22Rv1 (cell line): ENCODE measurements around the gene SMC3.

ENCODE experiments used
- H3K27ac ChIP-seq: fragments of 450-650 bp; 2 replicates; pipeline ENCODE4 v1.5.1; 2017
- ZFX ChIP-seq: fragments of 450-650 bp; IDR thresholded peaks from 2 replicates; pipeline ENCODE4 v1.6.1; 2017; ENCODE audit warnings: antibody characterized with exemption, borderline replicate concordance
- TF ChIP-seq, protein P1 (sequence below): fragments of 450-650 bp; IDR thresholded peaks from 2 replicates; pipeline ENCODE4 v1.5.1; 2017; ENCODE audit warnings: mild to moderate bottlenecking

The SMC3 gene

DNA sequence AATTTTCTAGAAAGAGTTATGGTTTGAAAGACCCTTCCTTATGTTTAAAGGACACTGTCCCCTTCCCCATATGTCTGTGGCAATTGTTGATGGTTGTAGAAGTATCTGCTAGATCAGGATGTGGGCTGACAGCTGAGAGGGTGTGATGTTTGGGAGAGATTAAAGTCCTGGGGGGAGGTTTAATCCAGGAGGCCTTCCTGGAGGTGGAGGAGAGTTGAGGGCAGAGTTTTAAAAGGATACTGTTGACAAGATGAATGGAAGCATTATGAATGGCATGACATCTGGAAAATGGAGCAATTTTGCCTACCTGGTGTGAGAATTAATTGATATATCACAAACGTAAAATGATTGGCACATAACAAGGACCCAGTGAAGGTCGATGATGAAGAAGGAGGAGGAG is 32.9 kb upstream of the SMC3 start:
- no peak overlapping the region for H3K27ac ChIP-seq
- TF ChIP-seq, protein P1, sequence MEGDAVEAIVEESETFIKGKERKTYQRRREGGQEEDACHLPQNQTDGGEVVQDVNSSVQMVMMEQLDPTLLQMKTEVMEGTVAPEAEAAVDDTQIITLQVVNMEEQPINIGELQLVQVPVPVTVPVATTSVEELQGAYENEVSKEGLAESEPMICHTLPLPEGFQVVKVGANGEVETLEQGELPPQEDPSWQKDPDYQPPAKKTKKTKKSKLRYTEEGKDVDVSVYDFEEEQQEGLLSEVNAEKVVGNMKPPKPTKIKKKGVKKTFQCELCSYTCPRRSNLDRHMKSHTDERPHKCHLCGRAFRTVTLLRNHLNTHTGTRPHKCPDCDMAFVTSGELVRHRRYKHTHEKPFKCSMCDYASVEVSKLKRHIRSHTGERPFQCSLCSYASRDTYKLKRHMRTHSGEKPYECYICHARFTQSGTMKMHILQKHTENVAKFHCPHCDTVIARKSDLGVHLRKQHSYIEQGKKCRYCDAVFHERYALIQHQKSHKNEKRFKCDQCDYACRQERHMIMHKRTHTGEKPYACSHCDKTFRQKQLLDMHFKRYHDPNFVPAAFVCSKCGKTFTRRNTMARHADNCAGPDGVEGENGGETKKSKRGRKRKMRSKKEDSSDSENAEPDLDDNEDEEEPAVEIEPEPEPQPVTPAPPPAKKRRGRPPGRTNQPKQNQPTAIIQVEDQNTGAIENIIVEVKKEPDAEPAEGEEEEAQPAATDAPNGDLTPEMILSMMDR = no peak
- TF ChIP-seq ZFX = no peak

DNA sequence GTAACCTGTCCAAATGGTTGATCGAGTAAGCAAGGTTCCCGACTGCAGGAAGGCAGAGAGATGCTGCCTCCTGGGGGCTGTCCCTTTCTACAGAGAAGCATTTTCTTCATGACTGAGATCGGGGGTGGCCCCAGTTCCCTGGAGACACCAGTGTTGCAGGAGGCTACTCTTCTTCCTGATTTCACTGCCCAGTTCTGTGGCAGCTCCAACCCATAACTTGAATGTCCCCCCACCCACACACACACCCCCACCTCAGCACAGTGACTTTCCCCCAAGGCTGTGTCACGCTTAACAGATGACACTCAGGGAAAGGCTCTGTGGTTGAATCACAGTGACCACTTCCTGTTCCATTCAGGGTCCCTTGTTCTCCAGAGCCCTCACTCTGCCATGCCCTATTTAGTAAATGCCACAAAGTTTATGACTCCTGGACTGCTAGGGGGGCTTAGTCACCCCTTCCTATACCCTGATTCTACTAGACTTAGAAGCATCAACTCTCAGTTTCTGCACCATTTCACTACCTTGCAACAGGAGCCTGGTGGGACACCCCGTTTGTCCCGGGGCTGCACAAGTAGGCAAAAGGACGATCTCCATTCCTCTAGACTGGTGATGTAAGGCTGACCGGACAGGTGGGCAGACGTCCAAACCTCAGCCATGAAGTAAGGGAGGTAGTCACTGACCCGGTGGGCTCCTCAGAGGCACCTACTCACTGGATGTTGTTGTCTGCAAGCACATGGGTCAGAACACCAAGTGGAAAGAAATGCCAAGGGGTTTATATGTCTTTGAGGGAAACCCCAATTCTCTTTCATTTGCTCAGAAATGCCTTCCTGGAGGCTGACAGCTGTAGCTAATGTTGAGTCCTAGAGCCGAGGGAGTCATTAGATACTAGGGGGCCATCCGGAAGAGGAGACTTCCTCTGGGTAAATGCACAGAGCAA is 31.3 kb upstream of the SMC3 start:
- TF ChIP-seq, protein P1 = no peak
- no peak for TF ChIP-seq ZFX
- no peak overlapping the region for H3K27ac ChIP-seq

DNA sequence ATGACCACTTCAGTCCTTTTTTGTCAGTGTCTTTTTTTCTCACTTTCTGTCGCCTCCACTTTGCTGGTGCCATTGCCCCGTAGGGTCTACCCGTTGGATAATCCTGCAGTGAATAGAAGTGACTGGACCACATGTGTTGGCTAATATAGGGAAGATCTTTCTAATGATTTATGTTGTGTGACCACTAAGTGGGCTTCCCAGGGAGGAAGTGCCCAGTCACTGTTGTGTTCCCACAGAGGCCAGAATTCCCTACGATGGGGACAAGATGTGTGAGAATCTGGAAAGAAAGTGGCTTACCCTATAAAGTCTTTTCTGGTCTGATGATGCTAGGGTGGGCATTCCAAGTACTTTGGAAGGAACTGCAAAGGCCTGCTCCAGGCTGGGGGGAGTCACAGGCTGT is 28.4 kb upstream of the SMC3 start:
- no peak for TF ChIP-seq ZFX
- TF ChIP-seq, protein P1 = no peak
- H3K27ac ChIP-seq = no peak overlapping the region

DNA sequence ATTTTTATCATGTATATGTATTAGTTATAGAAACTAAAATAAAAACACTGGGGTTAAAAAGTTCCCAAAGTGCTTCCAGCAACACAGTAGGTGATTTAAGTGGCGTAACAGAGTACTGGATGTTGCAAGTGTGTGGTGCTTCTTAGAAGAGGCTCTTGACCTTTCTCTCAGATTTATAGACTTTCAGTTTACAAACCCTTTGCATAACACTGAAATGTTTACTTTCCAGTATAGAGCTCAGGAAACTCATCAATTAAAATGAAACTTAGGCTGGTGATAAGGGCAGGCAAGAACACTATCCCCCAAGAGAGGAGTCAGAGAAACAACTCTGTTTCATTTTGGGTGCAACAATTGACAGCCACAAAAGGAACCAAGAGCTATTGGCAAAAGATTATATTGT is 27.5 kb upstream of the SMC3 start:
- H3K27ac ChIP-seq = no peak overlapping the region
- TF ChIP-seq ZFX = no peak
- TF ChIP-seq, protein P1 = no peak

DNA sequence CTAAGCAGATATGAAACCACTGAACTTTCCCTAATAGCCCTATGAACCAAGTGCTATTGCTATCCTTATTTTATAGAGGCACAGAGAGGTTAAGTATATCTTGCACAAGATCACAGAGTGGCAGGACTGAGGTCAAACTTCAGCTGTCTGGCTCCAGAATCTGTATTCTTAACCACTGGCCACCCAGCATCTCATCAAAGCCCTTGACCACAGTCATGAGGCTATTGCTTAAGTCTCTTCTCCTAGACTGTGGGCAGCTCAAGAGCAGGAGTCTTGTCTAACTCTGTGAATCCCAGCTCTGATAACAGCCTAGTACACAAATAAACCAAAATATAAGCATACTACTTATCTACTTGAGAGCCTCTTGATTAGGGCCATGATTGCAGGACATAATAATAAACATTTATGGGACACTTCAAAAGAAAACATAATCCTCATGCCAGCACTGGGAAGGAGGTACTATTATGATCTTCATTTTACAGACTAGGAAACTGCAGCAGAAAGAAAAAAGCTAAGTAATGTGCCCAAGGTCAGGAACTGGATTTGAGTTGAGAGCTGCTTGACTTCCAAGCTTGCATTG is 22.4 kb upstream of the SMC3 start:
- no peak overlapping the region for H3K27ac ChIP-seq
- TF ChIP-seq ZFX = no peak
- TF ChIP-seq, protein P1 = no peak

DNA sequence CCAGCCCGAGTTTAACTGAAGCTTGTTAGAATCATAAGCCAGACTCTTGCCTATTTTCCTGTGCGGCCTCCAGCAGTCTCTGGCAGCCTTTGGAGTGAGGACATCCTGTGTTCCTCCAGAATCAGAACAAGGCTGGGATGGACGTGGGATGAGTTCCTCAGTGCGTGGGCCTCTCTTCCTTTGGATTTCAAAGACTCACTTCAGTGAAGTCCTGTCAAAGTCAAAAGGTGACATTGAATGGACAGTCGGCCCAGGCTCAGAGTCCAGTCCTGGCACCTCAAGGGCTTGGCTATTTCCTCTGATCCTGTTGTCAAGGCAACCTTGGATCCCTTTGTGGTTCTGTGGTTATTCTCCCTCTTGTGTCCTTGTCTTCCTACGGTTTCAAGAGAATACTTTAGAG is 21.4 kb upstream of the SMC3 start:
- no peak overlapping the region for H3K27ac ChIP-seq
- TF ChIP-seq ZFX = no peak
- TF ChIP-seq, protein P1 = no peak
